CD8-positive, alpha-beta memory T cell (primary cell): ENCODE data around the gene WDFY2. TPM values are rescaled to one million over a fixed set of nuclear protein-coding genes. Genes with fewer than 3 reads are reported as not detected.

Experiments used
- CTCF ChIA-PET: fragments of 350-600 bp; sonication (Branson Sonifier 250); formaldehyde crosslinking; loops from one replicate; lab custom pipeline; 2021; ENCODE audit warnings: antibody characterized with exemption; lab: Charles Lee
- POLR2A ChIA-PET: fragments of 350-600 bp; sonication (Branson Sonifier 250); formaldehyde crosslinking; loops from one replicate; lab custom pipeline; 2021; ENCODE audit warnings: antibody characterized with exemption; lab: Charles Lee
- DNase-seq, 5 donors: peaks; one replicate each; pipeline versions ENCODE4 v3.0.0 to v3.0.0-alpha.2; 2020 to 2022; ENCODE audit warnings: mixed read lengths in 1 of 5
- H3K27ac ChIP-seq: one replicate; pipeline ENCODE4 v1.7.0; 2013; ENCODE audit warnings: low read depth, mild to moderate bottlenecking, low read length, moderate library complexity
- H3K27me3 ChIP-seq: 2 replicates; pipeline ENCODE4 v1.7.0; 2013; ENCODE audit warnings: low read length, mild to moderate bottlenecking; ENCODE audit not compliant: insufficient read depth, poor library complexity, severe bottlenecking
- H3K36me3 ChIP-seq: 2 replicates; pipeline ENCODE4 v1.7.0; 2013; ENCODE audit warnings: mild to moderate bottlenecking, low read length, moderate library complexity; ENCODE audit not compliant: insufficient read depth
- H3K4me1 ChIP-seq: 2 replicates; pipeline ENCODE4 v1.7.0; 2013; ENCODE audit warnings: mild to moderate bottlenecking, low read length, moderate library complexity; ENCODE audit not compliant: insufficient read depth
- H3K4me3 ChIP-seq: 2 replicates; pipeline ENCODE4 v1.7.0; 2013; ENCODE audit warnings: mild to moderate bottlenecking, low read length
- H3K9me3 ChIP-seq: 2 replicates; pipeline ENCODE4 v1.7.0; 2013; ENCODE audit warnings: mild to moderate bottlenecking, low read length
- H3K27ac Mint-ChIP-seq, 8 donors: one replicate each; pipeline ENCODE4 v1.8.0; 2020 to 2021; ENCODE audit warnings: mixed read lengths in 8 of 8, mild to moderate bottlenecking in 6 of 8, inconsistent platforms in 3 of 8, moderate library complexity in 3 of 8
- H3K27me3 Mint-ChIP-seq, 2 donors: one replicate each; pipeline ENCODE4 v1.8.0; 2020 to 2021; ENCODE audit warnings: mixed read lengths in 2 of 2, mild to moderate bottlenecking in 1 of 2, moderate library complexity in 1 of 2
- H3K36me3 Mint-ChIP-seq, 3 donors: one replicate each; pipeline ENCODE4 v1.8.0; 2020 to 2021; ENCODE audit warnings: mixed read lengths in 3 of 3, inconsistent platforms in 1 of 3, mild to moderate bottlenecking in 1 of 3
- H3K4me1 Mint-ChIP-seq, 3 donors: one replicate each; pipeline ENCODE4 v1.8.0; 2020 to 2021; ENCODE audit warnings: mixed read lengths in 3 of 3, inconsistent platforms in 1 of 3, mild to moderate bottlenecking in 1 of 3
- H3K4me3 Mint-ChIP-seq, 7 donors: one replicate each; pipeline ENCODE4 v1.8.0; 2020 to 2021; ENCODE audit warnings: mixed read lengths in 7 of 7, mild to moderate bottlenecking in 6 of 7, moderate library complexity in 4 of 7, inconsistent platforms in 2 of 7
- H3K9me3 Mint-ChIP-seq, 5 donors: one replicate each; pipeline ENCODE4 v1.8.0; 2020 to 2022; ENCODE audit warnings: mixed read lengths in 5 of 5, mild to moderate bottlenecking in 3 of 5, moderate library complexity in 2 of 5, inconsistent platforms in 1 of 5
- polyA plus RNA-seq: library from polyadenylated mRNA; unstranded; fragments of 300-500 nt; fragmentation: Illumina TruSeq; gene quantifications from one replicate; pipeline ENCODE4 v1.2.3, GENCODE V29; 2021
- total RNA-seq, 2 experiments: library from RNA; stranded (reverse); gene quantifications; one replicate each; pipeline ENCODE4 v1.2.3, GENCODE V29; 2021

WDFY2 gene
- total and polyA plus RNA-seq, 3 experiments from 2014 or later: 3.9 to 7.1 (median 6.1) TPM

- ChIA-PET CTCF (no interaction called here), POLR2A (no interaction called here)
- Histone ChIP-seq H3K36me3 (no peaks in the 10 kb centered on the region), H3K4me1 (no peaks in the 10 kb centered on the region), H3K27ac (no peak overlapping the region), H3K27me3 (no peaks in the 10 kb centered on the region), H3K9me3 (no peaks in the 10 kb centered on the region), H3K4me3 (no peak overlapping the region)
- H3K36me3 Mint-ChIP-seq: peaks cover 13 to 23% (median 21%) of the 10 kb centered on the region in 3 donors
- H3K4me3 Mint-ChIP-seq: no peak overlapping the region
- peaks cover 0 to 3% (median 0%) of the 10 kb centered on the region in 3 donors for H3K4me1 Mint-ChIP-seq
- H3K9me3 Mint-ChIP-seq: no peaks in the 10 kb centered on the region
- DNase-seq: no peak
- H3K27ac Mint-ChIP-seq: peak overlapping the region in 1 of 8 donors; percentile 8
- H3K27me3 Mint-ChIP-seq: no peaks in the 10 kb centered on the region
Observed at GRCh38 chr13:51679616-51680015, 95.4 kb downstream of the WDFY2 start.

GRCh38 chr13:51681037-51681678 is 96.9 kb downstream of the WDFY2 start:
- no peak overlapping the region for H3K4me3 ChIP-seq
- H3K9me3 Mint-ChIP-seq: no peaks in the 10 kb centered on the region
- no peaks in the 10 kb centered on the region for H3K36me3 ChIP-seq
- no peak overlapping the region for H3K27ac Mint-ChIP-seq
- ChIA-PET POLR2A (no interaction called here), CTCF (no interaction called here)
- H3K27ac ChIP-seq: no peak overlapping the region
- peaks cover 0 to 3% (median 0%) of the 10 kb centered on the region in 3 donors for H3K4me1 Mint-ChIP-seq
- H3K27me3 ChIP-seq: no peaks in the 10 kb centered on the region
- H3K9me3 ChIP-seq: no peaks in the 10 kb centered on the region
- H3K27me3 Mint-ChIP-seq: no peaks in the 10 kb centered on the region
- H3K36me3 Mint-ChIP-seq: peaks cover 13 to 24% (median 22%) of the 10 kb centered on the region in 3 donors
- DNase-seq: no peak
- no peaks in the 10 kb centered on the region for H3K4me1 ChIP-seq
- H3K4me3 Mint-ChIP-seq: no peak overlapping the region

DNA sequence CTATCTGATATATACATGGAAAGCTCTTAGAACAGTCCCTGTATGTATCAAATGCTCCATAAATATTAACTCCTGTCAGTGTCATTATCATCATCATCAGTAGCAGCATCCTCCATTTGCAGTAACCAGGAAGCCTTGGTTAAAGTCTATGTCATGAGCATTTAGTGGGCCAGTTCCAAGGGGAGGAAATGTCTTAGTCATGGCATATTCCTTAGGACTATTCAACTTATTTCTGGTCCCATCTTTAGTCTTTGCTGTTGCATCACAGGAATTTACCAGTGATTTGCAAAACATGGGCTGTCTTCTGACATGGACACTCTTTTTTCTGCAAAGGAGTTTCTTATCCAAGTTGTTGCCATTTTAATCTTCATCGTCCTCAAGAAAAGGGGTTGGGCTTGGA is 98.4 kb downstream of the WDFY2 start:
- DNase-seq: no peak

GRCh38 chr13:51683597-51683996 is 99.3 kb downstream of the WDFY2 start:
- Mint-ChIP-seq H3K27ac (no peak overlapping the region), H3K4me1 (peaks cover 0 to 5% (median 5%) of the 10 kb centered on the region in 3 donors), H3K9me3 (no peaks in the 10 kb centered on the region), H3K4me3 (no peak overlapping the region), H3K36me3 (peaks cover 5 to 21% (median 17%) of the 10 kb centered on the region in 3 donors), H3K27me3 (no peaks in the 10 kb centered on the region)
- no peaks in the 10 kb centered on the region for H3K36me3 ChIP-seq
- DNase-seq: no peak
- CTCF ChIA-PET: no interaction called here
- no peak overlapping the region for H3K4me3 ChIP-seq
- H3K9me3 ChIP-seq: no peaks in the 10 kb centered on the region
- H3K4me1 ChIP-seq: no peaks in the 10 kb centered on the region
- no peak overlapping the region for H3K27ac ChIP-seq
- no peaks in the 10 kb centered on the region for H3K27me3 ChIP-seq
- POLR2A ChIA-PET: no interaction called here

More for the DNA sequence above, 98.4 kb downstream of the WDFY2 start:
- Histone ChIP-seq H3K9me3 (no peaks in the 10 kb centered on the region), H3K4me3 (no peak overlapping the region), H3K27me3 (no peaks in the 10 kb centered on the region), H3K4me1 (no peaks in the 10 kb centered on the region), H3K27ac (no peak overlapping the region), H3K36me3 (no peaks in the 10 kb centered on the region)
- Mint-ChIP-seq H3K27me3 (no peaks in the 10 kb centered on the region), H3K4me3 (no peak overlapping the region), H3K36me3 (peaks cover 10 to 22% (median 17%) of the 10 kb centered on the region in 3 donors), H3K9me3 (no peaks in the 10 kb centered on the region), H3K27ac (no peak overlapping the region), H3K4me1 (peaks cover 0 to 5% (median 1%) of the 10 kb centered on the region in 3 donors)
- POLR2A ChIA-PET: no interaction called here
- CTCF ChIA-PET: no interaction called here

DNA sequence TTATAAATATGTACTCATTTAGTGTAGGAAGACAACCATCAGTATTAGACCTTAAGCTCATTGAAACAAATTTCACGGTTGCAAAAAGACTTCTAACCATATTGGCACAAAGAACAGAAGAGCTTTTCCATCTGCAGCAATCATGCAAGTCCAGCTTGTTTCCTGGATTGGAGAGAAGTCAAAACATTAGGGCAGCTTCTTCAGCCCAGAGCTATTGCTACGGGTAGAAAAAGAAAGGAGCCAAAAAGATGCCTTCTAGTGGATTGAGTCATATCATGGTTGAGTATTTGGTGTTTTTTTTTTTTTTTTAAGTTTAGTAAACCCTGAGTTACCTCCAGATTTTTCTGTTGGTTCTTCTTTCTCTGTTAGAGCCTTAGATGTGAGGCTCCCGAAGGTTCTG is 99.8 kb downstream of the WDFY2 start:
- CTCF ChIA-PET: no interaction called here
- H3K4me3 Mint-ChIP-seq: no peak overlapping the region
- Histone ChIP-seq H3K27ac (no peak overlapping the region), H3K9me3 (no peaks in the 10 kb centered on the region), H3K27me3 (no peaks in the 10 kb centered on the region), H3K36me3 (no peaks in the 10 kb centered on the region), H3K4me1 (no peaks in the 10 kb centered on the region), H3K4me3 (no peak overlapping the region)
- no peaks in the 10 kb centered on the region for H3K27me3 Mint-ChIP-seq
- no peak for DNase-seq
- H3K4me1 Mint-ChIP-seq: peaks cover 0 to 5% (median 5%) of the 10 kb centered on the region in 3 donors
- POLR2A ChIA-PET: no interaction called here
- no peak overlapping the region for H3K27ac Mint-ChIP-seq
- no peaks in the 10 kb centered on the region for H3K9me3 Mint-ChIP-seq
- H3K36me3 Mint-ChIP-seq: peaks cover 5 to 21% (median 15%) of the 10 kb centered on the region in 3 donors

DNA sequence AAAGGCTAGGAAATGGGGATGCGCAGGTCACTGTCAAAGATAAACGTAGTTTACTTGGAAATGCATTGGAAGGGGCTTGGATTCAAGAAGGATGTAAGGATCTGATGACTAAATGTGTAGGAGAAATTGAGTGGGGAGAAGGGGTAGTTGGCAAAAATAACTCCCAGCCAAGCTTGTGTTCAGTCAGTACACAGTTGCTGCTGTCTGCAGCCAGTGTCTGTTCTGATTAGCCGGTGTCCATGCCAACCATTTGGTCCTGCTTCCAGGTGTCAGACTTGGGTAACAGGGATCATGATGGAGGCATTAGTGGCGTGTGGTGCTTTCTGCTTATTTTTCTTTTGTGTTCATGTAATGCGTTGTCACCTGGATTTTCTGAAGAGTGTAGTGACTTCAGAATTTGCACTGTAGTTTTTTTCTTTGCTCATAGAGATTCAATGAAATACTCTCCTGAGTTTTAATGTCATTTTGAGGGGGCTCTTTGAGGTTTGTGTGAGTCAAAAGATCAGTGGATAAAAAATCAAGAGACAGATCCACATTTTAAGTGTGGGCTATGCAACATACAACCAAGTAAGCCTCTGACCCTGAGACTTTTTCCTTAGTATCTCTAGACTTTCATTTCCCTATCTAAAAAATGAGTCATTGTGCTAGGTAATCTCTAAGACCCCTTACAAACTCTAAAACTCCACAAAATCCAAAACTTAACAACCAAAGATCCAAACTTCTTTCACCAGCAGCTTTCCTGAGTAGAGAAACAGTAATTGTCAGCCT is 103.9 kb downstream of the WDFY2 start:
- Histone ChIP-seq H3K27ac (no peak overlapping the region), H3K36me3 (no peaks in the 10 kb centered on the region), H3K27me3 (no peaks in the 10 kb centered on the region), H3K4me3 (no peak overlapping the region), H3K4me1 (no peaks in the 10 kb centered on the region), H3K9me3 (no peaks in the 10 kb centered on the region)
- DNase-seq: no peak
- Mint-ChIP-seq H3K9me3 (no peaks in the 10 kb centered on the region), H3K4me3 (no peak overlapping the region), H3K36me3 (peaks cover 0 to 6% (median 2%) of the 10 kb centered on the region in 3 donors), H3K27me3 (no peaks in the 10 kb centered on the region), H3K4me1 (peaks cover 0 to 5% (median 5%) of the 10 kb centered on the region in 3 donors), H3K27ac (peak overlapping the region in 4 of 8 donors; percentile 2 to 64 (median 41))
- ChIA-PET POLR2A (interaction anchor here (0.7 kb wide), 1 partner anchor 83 kb away, joined by 3 read pairs; no protein-coding TSS in a partner anchor), CTCF (no interaction called here)

- ChIA-PET CTCF (no interaction called here), POLR2A (no interaction called here)
Observed at GRCh38 chr13:51688937-51689662, 104.8 kb downstream of the WDFY2 start.

GRCh38 chr13:51689663-51689996 is 105.4 kb downstream of the WDFY2 start:
- no peaks in the 10 kb centered on the region for H3K9me3 ChIP-seq
- H3K4me3 ChIP-seq: no peak overlapping the region
- ChIA-PET POLR2A (no interaction called here), CTCF (no interaction called here)
- H3K27ac Mint-ChIP-seq: no peak overlapping the region
- no peaks in the 10 kb centered on the region for H3K9me3 Mint-ChIP-seq
- no peak overlapping the region for H3K4me3 Mint-ChIP-seq
- no peaks in the 10 kb centered on the region for H3K27me3 ChIP-seq
- H3K27me3 Mint-ChIP-seq: no peaks in the 10 kb centered on the region
- H3K4me1 Mint-ChIP-seq: peaks cover 0 to 5% (median 1%) of the 10 kb centered on the region in 3 donors
- H3K27ac ChIP-seq: no peak overlapping the region
- H3K36me3 ChIP-seq: no peaks in the 10 kb centered on the region
- H3K36me3 Mint-ChIP-seq: peaks cover 0 to 3% (median under 1%) of the 10 kb centered on the region in 3 donors
- H3K4me1 ChIP-seq: no peaks in the 10 kb centered on the region
- DNase-seq: no peak

More at GRCh38 chr13:51688937-51689662, 104.8 kb downstream of the WDFY2 start:
- no peak overlapping the region for H3K4me3 ChIP-seq
- Mint-ChIP-seq H3K4me3 (no peak overlapping the region), H3K27me3 (no peaks in the 10 kb centered on the region), H3K4me1 (peaks cover 0 to 5% (median 1%) of the 10 kb centered on the region in 3 donors), H3K27ac (peak overlapping the region in 1 of 8 donors; percentile 64), H3K36me3 (peaks cover 0 to 6% (median 2%) of the 10 kb centered on the region in 3 donors), H3K9me3 (no peaks in the 10 kb centered on the region)
- no peaks in the 10 kb centered on the region for H3K9me3 ChIP-seq
- H3K4me1 ChIP-seq: no peaks in the 10 kb centered on the region
- no peaks in the 10 kb centered on the region for H3K36me3 ChIP-seq
- no peak overlapping the region for H3K27ac ChIP-seq
- no peaks in the 10 kb centered on the region for H3K27me3 ChIP-seq
- DNase-seq: no peak
